HL-60 (cell line): ENCODE results near the gene CCDC82.

Source experiments
- SPI1 ChIP-seq: IDR thresholded peaks from 2 replicates; pipeline ENCODE4 v1.6.1; 2012; ENCODE audit warnings: low read depth, mild to moderate bottlenecking, borderline replicate concordance
- TF ChIP-seq, protein P1 (sequence below): IDR thresholded peaks from one replicate; pipeline ENCODE4 v1.5.1; 2011; ENCODE audit warnings: low read length, control low read depth, inconsistent platforms; ENCODE audit not compliant: insufficient read depth
- TF ChIP-seq, protein P2 (sequence below): IDR thresholded peaks from 2 replicates; pipeline ENCODE4 v1.6.1; 2012; ENCODE audit warnings: low read depth; ENCODE audit not compliant: insufficient replicate concordance

DNA sequence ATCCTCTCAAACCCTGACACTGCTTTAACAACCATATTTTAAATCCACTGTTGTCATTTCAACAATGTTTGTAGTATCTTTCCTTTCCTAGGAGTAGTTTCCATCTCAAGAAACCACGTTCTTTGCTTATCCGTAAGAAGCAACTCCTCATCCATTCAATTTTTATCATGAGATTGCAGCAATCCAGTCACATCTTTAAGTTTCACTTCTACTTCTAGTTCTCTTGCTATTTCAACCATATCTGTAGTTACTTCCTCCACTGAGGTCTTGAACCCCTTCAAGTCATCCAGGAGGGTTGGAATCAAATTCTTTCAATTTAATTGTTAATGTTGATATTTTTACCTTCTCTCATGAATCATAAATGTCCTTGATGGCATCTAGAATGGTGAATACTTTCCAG is 22.4 kb downstream of the CCDC82 start:
- TF ChIP-seq, protein P1, sequence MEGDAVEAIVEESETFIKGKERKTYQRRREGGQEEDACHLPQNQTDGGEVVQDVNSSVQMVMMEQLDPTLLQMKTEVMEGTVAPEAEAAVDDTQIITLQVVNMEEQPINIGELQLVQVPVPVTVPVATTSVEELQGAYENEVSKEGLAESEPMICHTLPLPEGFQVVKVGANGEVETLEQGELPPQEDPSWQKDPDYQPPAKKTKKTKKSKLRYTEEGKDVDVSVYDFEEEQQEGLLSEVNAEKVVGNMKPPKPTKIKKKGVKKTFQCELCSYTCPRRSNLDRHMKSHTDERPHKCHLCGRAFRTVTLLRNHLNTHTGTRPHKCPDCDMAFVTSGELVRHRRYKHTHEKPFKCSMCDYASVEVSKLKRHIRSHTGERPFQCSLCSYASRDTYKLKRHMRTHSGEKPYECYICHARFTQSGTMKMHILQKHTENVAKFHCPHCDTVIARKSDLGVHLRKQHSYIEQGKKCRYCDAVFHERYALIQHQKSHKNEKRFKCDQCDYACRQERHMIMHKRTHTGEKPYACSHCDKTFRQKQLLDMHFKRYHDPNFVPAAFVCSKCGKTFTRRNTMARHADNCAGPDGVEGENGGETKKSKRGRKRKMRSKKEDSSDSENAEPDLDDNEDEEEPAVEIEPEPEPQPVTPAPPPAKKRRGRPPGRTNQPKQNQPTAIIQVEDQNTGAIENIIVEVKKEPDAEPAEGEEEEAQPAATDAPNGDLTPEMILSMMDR = no peak
- TF ChIP-seq SPI1 = no peak
- TF ChIP-seq, protein P2, sequence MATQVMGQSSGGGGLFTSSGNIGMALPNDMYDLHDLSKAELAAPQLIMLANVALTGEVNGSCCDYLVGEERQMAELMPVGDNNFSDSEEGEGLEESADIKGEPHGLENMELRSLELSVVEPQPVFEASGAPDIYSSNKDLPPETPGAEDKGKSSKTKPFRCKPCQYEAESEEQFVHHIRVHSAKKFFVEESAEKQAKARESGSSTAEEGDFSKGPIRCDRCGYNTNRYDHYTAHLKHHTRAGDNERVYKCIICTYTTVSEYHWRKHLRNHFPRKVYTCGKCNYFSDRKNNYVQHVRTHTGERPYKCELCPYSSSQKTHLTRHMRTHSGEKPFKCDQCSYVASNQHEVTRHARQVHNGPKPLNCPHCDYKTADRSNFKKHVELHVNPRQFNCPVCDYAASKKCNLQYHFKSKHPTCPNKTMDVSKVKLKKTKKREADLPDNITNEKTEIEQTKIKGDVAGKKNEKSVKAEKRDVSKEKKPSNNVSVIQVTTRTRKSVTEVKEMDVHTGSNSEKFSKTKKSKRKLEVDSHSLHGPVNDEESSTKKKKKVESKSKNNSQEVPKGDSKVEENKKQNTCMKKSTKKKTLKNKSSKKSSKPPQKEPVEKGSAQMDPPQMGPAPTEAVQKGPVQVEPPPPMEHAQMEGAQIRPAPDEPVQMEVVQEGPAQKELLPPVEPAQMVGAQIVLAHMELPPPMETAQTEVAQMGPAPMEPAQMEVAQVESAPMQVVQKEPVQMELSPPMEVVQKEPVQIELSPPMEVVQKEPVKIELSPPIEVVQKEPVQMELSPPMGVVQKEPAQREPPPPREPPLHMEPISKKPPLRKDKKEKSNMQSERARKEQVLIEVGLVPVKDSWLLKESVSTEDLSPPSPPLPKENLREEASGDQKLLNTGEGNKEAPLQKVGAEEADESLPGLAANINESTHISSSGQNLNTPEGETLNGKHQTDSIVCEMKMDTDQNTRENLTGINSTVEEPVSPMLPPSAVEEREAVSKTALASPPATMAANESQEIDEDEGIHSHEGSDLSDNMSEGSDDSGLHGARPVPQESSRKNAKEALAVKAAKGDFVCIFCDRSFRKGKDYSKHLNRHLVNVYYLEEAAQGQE = no peak
